Muscle of back (tissue), 11 donors: Measurements from ENCODE around the gene SNX27. TPM values are rescaled to one million over a fixed set of nuclear protein-coding genes. Genes with fewer than 3 reads are reported as not detected.
"Not testable (repeated sequence)": the region's sequence is repeated elsewhere in the genome, so short reads cannot be mapped to it uniquely, and the experiment has no call there.

ENCODE experiments used
- DNase-seq, 3 donors: peaks; one replicate each; pipeline versions ENCODE4 v3.0.0 to v3.0.0-alpha.2; 2013
- polyA plus RNA-seq, 10 donors: library from polyadenylated mRNA; unstranded; fragments of 120-200 nt; gene quantifications; one replicate each; pipeline ENCODE4 v1.2.1, GENCODE V29; 2013; ENCODE audit not compliant: insufficient read length in 10 of 10

Gene SNX27
- polyA plus RNA-seq, 10 donors, result 15.8 to 26.2 (median 20.2) TPM

DNA sequence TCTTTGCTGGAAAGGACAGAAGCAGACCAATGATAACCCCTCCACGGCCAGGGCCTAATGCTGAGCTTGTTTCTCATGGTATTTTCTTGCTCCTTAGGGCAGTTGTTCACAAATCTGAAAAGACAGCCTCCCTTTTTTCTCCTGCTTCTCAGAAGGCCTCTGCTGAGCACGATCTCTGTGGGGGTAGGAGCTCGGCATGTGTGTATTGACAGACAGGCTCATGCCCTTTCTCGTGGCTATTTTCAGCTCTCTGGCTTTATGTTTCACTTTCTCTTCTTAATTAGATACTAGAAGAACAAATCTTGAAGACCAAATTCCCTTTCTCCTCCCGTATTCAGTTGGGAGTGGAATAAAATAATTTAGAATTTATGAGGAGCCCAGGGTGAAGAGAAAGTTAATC, 108.7 kb downstream of the SNX27 start:
- DNase-seq, result no peak

DNA sequence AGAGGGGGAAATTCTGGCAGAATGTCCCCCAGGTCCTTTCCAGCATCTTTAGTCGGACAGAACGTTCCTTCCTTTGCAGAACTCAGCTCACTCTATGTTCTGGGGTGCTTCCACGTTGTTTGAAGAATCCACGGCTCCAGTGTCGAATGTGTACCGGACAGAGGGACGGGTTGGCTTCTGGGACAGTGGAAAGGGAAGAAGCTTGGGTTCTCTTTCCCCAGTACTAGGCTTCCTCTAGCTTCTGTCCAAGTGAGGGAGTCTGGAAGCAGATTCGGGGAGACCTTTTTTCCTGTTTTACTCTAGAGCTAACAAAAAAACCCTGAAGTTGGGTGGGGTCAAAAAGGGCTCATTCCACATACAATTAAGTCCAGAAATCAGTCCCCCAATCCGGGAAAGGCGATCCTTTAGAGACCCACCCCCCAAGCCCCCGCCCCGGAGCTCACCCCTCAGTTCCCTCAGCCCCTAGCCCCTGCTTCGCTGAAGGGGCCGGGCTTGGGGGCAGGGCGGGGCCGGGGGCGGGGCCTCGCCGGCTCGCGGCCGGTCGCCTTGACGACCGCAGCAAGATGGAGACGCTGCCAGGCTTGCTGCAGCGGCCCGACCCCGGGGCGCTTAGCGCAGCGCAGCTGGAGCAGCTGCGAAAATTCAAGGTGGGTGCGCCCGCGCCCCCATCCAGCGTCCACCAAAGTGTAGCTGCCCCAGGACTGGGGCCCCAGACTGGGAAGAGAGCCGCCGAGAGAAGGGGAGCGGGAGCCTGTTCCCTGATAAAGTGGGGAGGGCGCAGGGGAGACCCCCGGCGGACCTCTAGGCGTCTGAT, 109.3 kb downstream of the SNX27 start, which contains the start of gene RIIAD1:
TSS of gene RIIAD1 (plus strand) at position 549 of the 814 bp plus-strand sequence. CDS start at position 564, 15 bp downstream.
- DNase-seq, result peak; percentile 13 to 54 (median 45)

DNA sequence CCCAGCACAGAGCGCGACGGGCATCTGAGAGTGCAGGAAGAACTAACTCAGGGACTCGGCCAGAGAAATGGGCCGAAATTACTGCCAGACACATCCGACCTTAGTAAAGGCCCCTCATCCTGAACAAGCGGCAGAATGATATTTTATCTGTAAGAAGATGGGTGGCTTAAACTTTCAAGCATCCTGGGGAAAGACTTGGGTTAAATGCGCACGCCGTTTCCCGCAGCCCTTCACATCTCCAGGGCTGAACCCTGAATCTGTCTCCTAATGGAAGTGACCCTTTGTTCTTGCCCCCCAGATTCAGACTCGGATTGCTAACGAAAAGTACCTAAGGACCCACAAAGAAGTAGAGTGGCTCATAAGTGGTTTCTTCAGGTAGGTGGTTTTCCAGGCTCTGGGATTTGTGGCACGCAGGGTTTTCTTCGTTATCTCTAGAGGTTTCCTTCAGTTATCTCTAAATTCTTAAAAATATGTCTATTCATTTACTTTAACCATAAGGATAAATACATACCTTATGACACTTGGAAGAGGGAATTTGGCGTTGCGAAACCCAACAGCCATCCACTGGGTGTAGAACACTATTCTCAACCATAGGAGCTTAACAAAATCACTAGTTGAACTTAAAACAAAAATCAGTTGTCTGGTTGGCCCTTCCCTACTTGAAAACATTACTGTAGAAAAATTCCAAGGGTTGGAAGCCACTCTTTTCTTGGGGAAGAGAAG, 110.1 kb downstream of the SNX27 start:
- no peak for DNase-seq

DNA sequence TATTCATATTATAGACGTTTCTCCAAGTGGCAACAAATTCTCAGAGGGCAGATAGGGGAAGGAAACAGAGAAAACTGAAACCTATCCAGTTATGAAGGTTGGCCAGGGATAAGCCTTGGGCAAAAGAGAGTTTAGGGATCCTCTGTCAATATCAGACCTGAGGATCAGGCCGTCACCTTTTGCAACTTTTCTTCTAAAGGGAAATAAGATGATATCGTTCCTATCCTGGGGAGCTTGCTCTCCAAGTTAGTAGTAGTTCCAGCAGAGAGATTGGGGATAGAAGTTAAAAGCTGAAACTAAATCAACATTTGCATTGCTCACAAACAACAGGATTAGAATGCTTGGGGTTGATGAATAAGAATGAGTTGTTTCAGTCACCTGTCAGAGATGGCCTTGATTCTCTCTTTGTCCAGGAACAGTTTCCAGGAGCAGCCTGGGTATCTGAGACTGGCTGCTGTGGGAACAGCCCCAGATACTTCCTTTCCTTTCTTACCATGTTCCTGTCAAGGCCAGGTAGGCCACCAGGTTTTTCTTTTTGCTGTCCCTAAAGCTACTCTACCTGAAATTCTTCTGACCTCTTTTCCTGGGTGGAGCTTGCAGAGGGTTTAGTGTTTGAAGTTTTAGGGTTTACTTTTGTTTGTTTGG, 112.0 kb downstream of the SNX27 start:
- DNase-seq, result no peak

DNA sequence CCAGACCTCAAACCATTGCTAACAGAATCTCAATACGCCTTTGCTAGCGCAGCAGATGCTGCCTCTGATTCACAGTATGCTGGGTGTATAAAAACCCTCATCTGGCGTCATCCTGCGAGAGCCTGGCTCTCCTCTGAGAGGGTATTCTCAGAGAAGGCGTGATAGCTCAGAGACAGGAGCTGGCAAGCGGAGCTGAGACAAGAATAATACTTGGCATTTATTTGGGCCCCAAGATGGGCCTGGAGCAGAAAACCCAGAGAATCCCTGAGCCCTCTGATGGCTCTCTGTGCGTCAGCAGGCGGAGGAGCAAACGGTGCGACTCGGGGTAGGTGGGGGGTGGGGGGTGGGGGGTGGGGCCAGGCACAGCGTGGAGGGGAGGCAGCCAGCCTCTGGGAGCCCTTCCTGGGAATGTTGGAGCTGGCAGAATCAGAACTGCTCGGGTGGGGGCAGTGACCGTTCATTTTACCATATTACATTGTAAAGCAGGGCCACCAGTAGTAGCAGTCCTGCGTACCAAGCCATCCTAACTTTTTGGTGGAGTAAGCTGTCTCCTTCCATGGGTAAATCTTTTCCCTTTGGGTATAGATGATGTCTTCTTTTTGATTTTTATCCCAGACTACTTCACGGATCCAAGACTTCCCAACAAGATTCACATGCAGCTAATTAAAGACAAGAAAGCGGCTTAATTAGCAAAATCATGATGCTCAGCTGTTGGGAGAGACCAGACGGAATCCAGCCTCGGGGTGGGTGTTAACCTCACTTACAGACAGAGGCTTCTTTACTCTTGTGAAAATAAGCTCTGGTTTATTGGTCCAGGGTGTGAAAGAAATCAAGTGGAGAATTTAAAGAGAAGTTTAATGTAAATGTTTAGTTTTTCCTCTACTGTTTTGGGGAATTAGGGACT, 116.6 kb downstream of the SNX27 start:
- peak in 2 of 3 donors; percentile 25 to 53 for DNase-seq

DNA sequence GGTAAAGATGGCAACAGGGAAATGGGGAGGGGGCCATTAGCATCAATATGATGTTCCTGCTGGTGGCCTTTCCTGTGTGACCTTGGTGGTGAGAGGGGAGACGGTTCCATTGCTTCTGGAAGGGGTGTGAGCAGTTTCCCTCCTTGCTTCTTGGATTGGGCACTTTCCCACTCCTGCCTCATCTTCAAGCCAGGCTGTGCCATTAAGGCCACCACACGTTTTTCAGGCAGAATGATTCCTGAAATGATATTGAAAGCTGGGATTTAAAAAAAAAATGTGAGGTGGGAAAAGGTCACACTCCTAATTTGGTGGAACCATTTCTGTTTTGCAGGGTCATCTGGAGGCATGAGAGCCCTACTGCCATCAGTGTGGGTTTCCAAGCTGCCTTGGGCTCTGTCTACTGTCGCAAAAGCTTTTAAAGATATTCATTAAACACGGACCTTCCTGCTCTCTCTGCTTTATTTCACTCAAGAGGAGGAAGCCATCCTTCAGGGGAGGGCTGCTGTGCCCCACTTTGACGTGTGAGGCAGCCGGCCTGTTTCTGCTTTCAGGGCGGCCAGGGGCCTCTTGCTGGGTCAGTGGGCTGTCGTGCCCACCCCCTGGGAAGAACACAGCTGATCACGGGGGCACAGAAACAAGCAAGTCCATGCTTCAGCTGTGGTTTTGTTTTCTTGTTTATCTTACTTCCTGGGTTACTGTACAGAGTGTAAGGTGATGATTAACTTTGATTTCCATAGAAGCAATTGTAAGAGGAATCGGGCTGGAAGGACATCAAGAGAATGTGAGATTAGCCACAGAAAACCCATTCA, 117.5 kb downstream of the SNX27 start:
- DNase-seq, result no peak

DNA sequence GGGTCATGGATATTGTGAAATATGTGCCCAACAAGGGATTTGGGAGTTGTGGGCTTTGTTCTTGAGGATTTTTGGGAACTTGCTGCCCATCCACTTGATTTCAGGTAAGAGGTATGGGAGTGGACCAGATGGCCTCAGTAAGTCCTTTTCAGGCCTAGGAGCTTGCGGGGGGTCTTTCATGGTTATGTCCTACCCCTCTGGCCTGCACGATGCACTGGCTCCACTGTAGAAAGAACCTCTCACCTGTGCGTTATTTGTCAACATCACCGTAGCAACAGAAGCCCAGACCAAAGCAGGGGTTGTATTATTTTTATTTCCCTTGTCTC, 118.1 kb downstream of the SNX27 start:
- DNase-seq, result no peak

DNA sequence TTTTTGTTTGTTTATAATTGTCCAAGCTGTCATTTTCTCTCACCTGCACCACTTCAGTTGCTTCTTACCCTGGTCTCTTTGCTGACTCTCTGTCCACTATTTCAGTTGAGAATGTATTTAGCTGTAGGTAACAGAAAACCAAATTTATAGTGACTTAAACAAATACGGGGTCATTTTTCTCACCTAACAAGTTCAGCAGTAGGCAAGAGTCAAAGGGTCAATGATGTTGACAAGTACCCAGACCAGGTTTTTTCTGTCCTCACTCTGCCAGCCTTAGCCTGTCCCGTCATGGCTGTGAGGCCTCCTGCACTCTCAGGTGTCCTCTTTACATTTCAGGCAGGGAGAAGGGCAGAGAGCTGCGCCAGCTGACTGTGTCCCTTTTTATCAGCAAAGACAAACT, 121.3 kb downstream of the SNX27 start:
- no peak for DNase-seq

DNA sequence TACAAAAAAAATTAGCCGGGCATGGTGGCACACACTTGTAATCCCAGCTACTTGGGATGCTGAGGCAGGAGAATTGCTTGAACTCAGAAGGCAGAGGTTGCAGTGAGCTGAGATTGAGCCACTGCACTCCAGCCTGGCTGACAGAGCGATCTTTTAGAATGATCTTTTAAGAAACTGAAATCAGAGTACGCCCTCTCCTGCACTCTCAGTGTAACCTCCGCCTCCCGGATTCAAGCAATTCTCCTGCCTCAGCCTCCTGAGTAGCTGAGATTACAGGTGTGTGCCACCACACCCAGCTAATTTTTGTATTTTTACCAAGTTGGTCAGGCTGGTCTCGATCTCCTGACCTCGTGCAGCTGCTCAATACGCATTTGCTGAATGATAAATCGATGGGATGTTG, 122.1 kb downstream of the SNX27 start:
- not testable (repeated sequence) for DNase-seq

DNA sequence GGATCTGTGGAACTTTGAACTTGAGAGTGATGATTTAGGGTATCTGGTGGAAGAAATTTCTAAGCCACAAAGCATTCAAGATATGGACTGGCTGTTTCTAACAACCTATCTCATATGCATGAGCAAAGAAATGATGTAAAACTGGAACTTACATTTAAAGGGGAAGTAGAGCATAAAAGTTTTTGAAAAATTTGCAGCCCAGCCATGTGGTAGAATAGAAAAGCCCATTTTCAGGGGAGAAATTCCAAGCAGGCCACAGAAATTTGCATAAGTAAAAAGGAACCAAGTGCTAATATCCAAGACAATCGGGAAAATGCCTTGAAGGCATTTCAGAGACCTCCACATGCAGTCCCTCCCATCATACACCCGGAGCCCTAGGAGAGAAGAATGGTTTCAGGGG, 125.2 kb downstream of the SNX27 start:
- no peak for DNase-seq

DNA sequence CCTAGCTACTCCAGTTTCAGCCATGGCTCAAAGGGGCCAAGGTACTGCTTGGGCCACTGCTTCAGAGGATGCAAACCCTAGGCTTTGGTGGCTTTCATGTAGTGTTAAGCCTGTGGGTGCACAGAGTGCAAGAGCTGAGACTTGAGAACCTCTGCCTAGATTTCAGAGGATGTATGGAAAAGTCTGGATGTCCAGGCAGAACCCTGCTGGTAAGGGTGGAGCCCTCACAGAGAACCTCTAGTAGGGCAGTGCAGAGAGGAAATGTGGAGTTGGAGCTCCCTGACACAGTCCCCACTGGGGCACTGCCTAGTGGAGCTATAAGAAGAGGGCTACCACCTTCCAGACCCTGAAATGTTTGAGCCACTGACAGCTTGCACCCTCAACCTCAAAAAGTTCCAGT, 125.6 kb downstream of the SNX27 start:
- DNase-seq, result no peak

DNA sequence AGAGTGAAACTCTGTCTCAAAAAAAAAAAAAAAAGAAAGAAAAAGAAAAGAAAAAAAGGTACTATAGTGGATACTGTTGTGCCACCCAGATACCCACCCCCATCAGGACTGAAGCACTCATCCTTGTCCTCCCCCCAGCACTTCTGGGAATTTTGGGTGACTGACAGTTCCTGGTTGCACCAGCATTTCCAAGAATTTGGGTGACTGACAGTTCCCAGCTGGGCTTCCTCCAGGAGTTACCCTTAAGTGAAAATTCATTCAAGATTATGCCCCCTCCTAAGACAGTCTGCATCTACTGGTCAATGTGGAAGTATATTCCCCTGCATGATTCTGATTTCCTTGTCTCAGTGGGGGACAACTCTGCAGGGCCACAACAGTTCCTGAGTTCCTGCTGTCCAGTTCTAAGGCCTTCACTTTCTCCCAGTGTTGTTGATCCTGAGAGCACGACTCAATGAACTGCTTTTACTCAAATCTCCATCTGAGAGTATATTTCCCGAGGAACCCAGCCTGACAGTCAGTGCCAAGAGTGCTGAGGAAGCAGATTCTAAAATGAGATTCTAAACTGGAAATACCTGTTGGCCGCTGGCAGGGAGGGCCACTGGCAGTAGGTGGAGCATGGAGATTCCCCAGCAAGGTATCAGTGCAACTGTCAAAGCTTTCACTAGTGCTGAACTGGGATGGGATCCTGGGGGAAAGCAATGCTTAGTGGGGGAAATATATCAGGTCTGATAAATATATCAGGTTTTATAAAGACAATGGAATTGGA, 127.9 kb downstream of the SNX27 start:
- no peak for DNase-seq

DNA sequence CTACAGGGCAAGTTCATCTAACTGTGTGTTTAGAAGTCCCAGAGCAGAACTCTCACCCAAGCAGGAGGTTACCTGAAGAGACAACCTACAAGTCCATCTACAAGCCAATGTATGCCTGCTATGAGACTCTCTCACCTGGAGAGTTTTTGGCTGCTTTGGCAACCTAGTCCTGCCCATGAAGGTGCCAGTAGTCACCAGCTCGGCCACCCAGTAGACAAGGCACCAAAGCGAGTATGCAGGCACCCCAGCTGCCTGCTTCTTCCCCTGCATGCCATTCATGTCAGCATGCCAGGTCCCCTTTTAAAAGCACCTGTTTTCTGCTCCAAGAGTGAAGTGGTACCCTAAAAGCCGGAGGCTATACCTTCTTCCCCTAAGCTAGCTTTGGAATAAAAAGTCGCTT, 129.7 kb downstream of the SNX27 start:
- DNase-seq, result no peak

Other genes starting within 250 kb of the SNX27 start
- 10 to 100 TPM; 23.7 to 49.4 (median 34.3) TPM for gene SELENBP1, start 239.3 kb upstream of the SNX27 start, polyA plus RNA-seq
- gene PSMB4, start 212.5 kb upstream of the SNX27 start, polyA plus RNA-seq, result 100 to 1,000 TPM; 141 to 200 (median 162) TPM
- 10 to 100 TPM; 40.8 to 88.7 (median 59.8) TPM for gene POGZ, start 152.6 kb upstream of the SNX27 start, polyA plus RNA-seq
- 1 to 10 TPM in 6 of 10 donors, under 1 TPM in 4; 0.35 to 2.0 (median 1.1) TPM for gene CGN, start 100.7 kb upstream of the SNX27 start, polyA plus RNA-seq
- 1 to 10 TPM; 6.5 to 9.7 (median 7.9) TPM for gene TUFT1, start 71.7 kb upstream of the SNX27 start, polyA plus RNA-seq
- gene CELF3, start 104.8 kb downstream of the SNX27 start, polyA plus RNA-seq, result under 1 TPM; 0.09 to 0.98 (median 0.54) TPM
- gene RIIAD1, start 109.5 kb downstream of the SNX27 start, polyA plus RNA-seq, result 1 to 10 TPM in 2 of 10 donors, under 1 TPM in 5, not detected in 3; 0.59 to 1.8 (median 0.78) TPM
- 10 to 100 TPM; 69.8 to 86.5 (median 74.7) TPM for gene MRPL9, start 151.4 kb downstream of the SNX27 start, polyA plus RNA-seq
- 1 to 10 TPM; 3.5 to 5.3 (median 4.5) TPM for gene TDRKH, start 178.4 kb downstream of the SNX27 start, polyA plus RNA-seq
- under 1 TPM; 0.07 to 0.59 (median 0.26) TPM for gene LINGO4, start 193.4 kb downstream of the SNX27 start, polyA plus RNA-seq
- 10 to 100 TPM in 2 of 10 donors, 1 to 10 TPM in 8; 1.1 to 12.3 (median 7.4) TPM for gene RORC, start 219.8 kb downstream of the SNX27 start, polyA plus RNA-seq
- under 1 TPM in 8 of 10 donors, not detected in 2; 0.11 to 0.35 (median 0.16) TPM for gene C2CD4D, start 227.8 kb downstream of the SNX27 start, polyA plus RNA-seq
- gene THEM5, start 241.7 kb downstream of the SNX27 start, polyA plus RNA-seq, result 1 to 10 TPM in 3 of 10 donors, under 1 TPM in 7; 0.21 to 4.2 (median 0.59) TPM